ENCODE measurements around the gene PIP5K1B. TPM values are rescaled to one million over a fixed set of nuclear protein-coding genes. Genes with fewer than 3 reads are reported as not detected.

PIP5K1B gene
- total and polyA plus RNA-seq, 2 donors = 0.94 to 1.2 TPM

DNA sequence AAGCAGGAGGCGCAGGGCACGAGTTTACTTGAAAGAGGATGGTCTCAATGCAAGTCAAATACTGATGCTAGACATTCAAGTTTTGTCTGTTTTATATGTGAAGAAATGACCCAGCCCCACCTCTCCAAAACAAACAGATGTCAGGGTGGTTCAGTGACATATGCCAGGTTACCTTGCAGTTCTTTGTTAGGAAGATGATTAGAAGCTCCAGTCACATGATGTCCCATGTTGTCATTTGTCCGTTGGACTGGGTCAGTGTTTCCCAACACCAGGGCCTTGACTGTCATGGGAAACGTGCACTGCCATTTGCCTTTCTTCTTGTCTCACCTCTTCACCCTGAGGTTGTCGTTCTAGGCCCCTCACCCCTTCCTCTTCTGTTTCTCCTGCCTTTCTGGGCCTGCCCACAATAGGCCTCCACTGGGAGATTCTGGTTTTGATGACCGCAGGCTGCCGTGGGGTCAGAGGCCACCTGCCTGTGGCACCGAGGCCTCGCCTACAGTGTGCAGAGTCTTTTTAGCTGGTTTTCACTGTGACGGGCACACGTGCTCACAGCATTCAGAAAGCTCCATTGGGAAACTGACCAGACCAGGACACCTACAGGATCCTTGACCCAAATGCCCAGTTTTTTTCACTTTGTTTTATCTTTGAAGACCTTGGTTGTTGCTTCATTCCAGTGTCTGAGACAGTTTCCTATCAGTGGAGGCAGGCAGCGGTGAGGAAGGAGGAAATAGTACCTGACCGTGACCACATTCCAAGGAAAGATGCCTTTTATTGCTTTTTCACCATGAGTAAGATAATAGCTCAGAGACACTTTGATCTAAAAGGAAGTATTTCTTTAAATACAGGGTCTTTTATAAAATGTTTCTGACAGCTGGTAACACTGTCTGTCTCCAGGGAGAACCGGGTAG lies 123.1 kb downstream of the PIP5K1B start:
- Histone ChIP-seq H3K4me1 (ENCODE audit: control insufficient read depth in 2 of 2, insufficient read depth in 2 of 2, low read length in 2 of 2) (no peaks in the 10 kb centered on the region), H3K36me3 (ENCODE audit: control insufficient read depth in 2 of 2, insufficient read depth in 2 of 2, low read length in 1 of 2) (no peaks in the 10 kb centered on the region), H3K9me3 (ENCODE audit: control insufficient read depth in 2 of 2, insufficient read depth in 1 of 2, low read length in 1 of 2) (no peaks in the 10 kb centered on the region), H3K4me3 (ENCODE audit: low read length in 2 of 2) (no peak overlapping the region), H3K27ac (ENCODE audit: low read depth in 1 of 2, low read length in 1 of 2) (no peak overlapping the region), H3K27me3 (ENCODE audit: control insufficient read depth in 2 of 2, insufficient read depth in 1 of 2, low read length in 1 of 2) (no peaks in the 10 kb centered on the region)
- 96% methylated on average over 14 of the region's 14 CpGs for WGBS
- DNase-seq (ENCODE audit: low read depth in 6 of 9, low spot score in 9 of 9) = no peak

DNA sequence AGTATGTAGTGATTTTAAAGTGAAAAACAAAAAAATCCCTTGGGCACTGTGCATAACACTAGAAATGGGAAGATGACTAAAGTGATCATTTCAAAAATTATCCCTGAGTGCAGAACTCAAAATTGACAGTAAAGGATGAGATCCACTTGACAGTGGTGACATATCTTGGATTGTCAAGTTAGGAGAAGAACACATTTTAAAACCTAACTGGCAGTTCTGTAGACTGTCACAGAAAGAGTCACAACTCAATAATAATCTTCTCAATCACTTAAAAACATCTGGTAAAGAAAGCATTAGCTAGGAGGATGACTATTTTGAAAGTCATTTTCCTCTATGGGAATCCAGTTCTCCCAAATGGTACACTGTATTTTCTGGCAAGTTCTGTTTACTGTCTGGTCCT lies 127.1 kb downstream of the PIP5K1B start:
- Histone ChIP-seq H3K4me1 (ENCODE audit: control insufficient read depth in 2 of 2, insufficient read depth in 2 of 2, low read length in 2 of 2) (no peaks in the 10 kb centered on the region), H3K27me3 (ENCODE audit: control insufficient read depth in 2 of 2, insufficient read depth in 1 of 2, low read length in 1 of 2) (no peaks in the 10 kb centered on the region), H3K4me3 (ENCODE audit: low read length in 2 of 2) (no peak overlapping the region), H3K9me3 (ENCODE audit: control insufficient read depth in 2 of 2, insufficient read depth in 1 of 2, low read length in 1 of 2) (no peaks in the 10 kb centered on the region), H3K36me3 (ENCODE audit: control insufficient read depth in 2 of 2, insufficient read depth in 2 of 2, low read length in 1 of 2) (no peaks in the 10 kb centered on the region), H3K27ac (ENCODE audit: low read depth in 1 of 2, low read length in 1 of 2) (no peak overlapping the region)
- no peak for DNase-seq (ENCODE audit: low read depth in 6 of 9, low spot score in 9 of 9)

DNA sequence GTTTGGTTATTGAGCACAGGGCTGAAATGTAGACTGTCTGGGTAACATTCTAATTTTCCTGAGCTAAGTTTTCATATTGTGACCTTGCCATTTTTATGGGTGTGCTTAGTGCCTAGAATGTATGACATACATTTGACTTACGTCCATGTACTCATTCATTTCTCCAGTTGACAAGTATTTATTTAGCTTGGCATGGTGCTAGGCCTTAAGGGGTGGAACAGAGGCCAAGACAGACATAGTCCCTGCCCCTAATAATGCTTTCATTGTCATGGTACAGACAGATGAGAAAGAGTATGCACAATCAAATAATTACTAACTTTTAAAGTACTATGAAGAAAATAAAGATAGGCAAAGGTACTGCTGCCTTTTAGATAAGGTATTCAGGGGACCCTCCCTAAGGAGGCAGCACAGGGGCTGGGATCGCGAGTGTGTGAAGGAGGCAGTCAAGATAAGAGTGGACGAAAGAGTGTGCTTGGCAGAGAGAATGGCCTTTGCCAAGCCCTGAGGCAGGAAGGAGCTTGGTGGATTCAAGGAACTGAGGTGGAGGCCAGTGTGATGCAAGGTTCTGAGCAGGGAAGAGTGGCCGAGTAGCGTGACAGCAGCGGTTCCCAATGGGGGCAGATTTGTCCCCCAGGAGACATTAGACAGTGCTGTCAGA lies 128.0 kb downstream of the PIP5K1B start:
- Histone ChIP-seq H3K36me3 (ENCODE audit: control insufficient read depth in 2 of 2, insufficient read depth in 2 of 2, low read length in 1 of 2) (no peaks in the 10 kb centered on the region), H3K4me1 (ENCODE audit: control insufficient read depth in 2 of 2, insufficient read depth in 2 of 2, low read length in 2 of 2) (no peaks in the 10 kb centered on the region), H3K9me3 (ENCODE audit: control insufficient read depth in 2 of 2, insufficient read depth in 1 of 2, low read length in 1 of 2) (no peaks in the 10 kb centered on the region), H3K27ac (ENCODE audit: low read depth in 1 of 2, low read length in 1 of 2) (no peak overlapping the region), H3K4me3 (ENCODE audit: low read length in 2 of 2) (no peak overlapping the region), H3K27me3 (ENCODE audit: control insufficient read depth in 2 of 2, insufficient read depth in 1 of 2, low read length in 1 of 2) (no peaks in the 10 kb centered on the region)
- WGBS = 96% methylated on average over 7 of the region's 7 CpGs
- DNase-seq (ENCODE audit: low read depth in 6 of 9, low spot score in 9 of 9) = no peak

DNA sequence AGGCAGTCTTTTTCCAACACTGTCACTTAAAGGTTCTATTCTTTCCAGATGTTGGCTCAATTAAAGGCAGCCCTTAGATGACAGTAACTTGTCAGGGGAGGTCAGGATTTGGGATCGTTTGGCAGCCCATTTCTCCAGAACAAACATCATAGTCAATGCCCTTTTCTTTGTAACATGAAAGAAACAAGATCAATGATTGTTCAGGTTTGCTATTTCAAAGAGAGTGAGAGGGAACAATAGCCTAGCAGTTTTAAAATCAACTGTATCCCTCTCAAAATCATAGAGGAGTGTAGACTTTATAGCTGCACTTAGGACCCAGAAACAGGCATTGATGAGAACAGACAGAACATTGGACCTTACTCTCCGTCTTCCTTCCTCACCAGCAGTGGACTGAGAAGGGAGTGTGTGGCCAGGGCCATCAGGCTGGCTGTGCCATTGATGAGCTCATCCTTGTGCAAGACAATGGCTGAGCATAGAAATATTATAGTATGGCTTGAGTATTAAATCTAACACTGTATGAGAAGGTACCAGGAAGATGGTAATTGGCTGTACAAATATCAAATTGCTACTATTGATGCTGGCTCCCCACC lies 130.0 kb downstream of the PIP5K1B start:
- WGBS = 90% methylated on average over 2 of the region's 2 CpGs
- Histone ChIP-seq H3K9me3 (ENCODE audit: control insufficient read depth in 2 of 2, insufficient read depth in 1 of 2, low read length in 1 of 2) (no peaks in the 10 kb centered on the region), H3K27me3 (ENCODE audit: control insufficient read depth in 2 of 2, insufficient read depth in 1 of 2, low read length in 1 of 2) (no peaks in the 10 kb centered on the region), H3K4me1 (ENCODE audit: control insufficient read depth in 2 of 2, insufficient read depth in 2 of 2, low read length in 2 of 2) (no peaks in the 10 kb centered on the region), H3K4me3 (ENCODE audit: low read length in 2 of 2) (no peak overlapping the region), H3K27ac (ENCODE audit: low read depth in 1 of 2, low read length in 1 of 2) (no peak overlapping the region), H3K36me3 (ENCODE audit: control insufficient read depth in 2 of 2, insufficient read depth in 2 of 2, low read length in 1 of 2) (no peaks in the 10 kb centered on the region)
- DNase-seq (ENCODE audit: low read depth in 6 of 9, low spot score in 9 of 9) = no peak

DNA sequence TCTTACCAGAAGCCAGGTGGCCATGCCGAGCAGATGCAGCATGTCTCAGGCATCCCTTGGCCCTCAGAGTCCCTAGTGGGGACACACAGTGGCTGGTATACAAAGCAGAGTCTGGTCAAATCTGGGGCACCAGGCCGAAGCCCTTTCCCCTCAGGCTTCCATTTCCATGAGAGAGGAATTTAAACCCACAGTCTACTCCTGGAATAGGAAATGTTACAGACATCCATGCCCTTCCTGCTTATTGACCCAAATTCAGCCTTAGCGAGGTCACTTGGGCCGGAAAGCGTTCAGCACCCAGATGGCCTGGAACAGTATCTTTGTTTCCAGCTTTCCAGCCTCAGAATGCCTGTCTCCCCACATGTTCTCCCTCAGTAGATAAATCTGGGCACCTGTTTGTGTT lies 131.7 kb downstream of the PIP5K1B start:
- Histone ChIP-seq H3K27me3 (ENCODE audit: control insufficient read depth in 2 of 2, insufficient read depth in 1 of 2, low read length in 1 of 2) (no peaks in the 10 kb centered on the region), H3K9me3 (ENCODE audit: control insufficient read depth in 2 of 2, insufficient read depth in 1 of 2, low read length in 1 of 2) (no peaks in the 10 kb centered on the region), H3K4me3 (ENCODE audit: low read length in 2 of 2) (no peak overlapping the region), H3K27ac (ENCODE audit: low read depth in 1 of 2, low read length in 1 of 2) (no peak overlapping the region), H3K4me1 (ENCODE audit: control insufficient read depth in 2 of 2, insufficient read depth in 2 of 2, low read length in 2 of 2) (no peaks in the 10 kb centered on the region), H3K36me3 (ENCODE audit: control insufficient read depth in 2 of 2, insufficient read depth in 2 of 2, low read length in 1 of 2) (no peaks in the 10 kb centered on the region)
- 94% methylated on average over 5 of the region's 5 CpGs for WGBS
- no peak for DNase-seq (ENCODE audit: low read depth in 6 of 9, low spot score in 9 of 9)

DNA sequence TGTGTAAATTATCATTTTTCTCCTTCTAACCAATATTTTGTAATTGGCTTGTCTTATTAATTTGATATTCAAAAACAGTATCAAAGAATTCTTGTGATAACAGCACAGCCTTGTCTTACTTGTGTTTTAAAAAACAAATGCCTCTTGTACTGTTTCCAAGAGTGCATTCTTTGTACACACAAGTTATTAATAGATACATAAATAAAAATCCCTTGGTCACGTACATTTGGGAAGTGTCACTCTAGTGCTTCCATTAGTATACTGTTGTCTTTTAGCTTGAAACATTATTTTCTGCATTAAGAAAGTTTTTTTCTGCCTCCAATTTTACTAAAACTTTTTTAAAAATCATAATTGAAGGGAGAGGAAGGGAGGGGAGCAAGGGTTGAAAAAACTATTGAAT lies 133.2 kb downstream of the PIP5K1B start:
- no peaks in the 10 kb centered on the region for H3K9me3 ChIP-seq (ENCODE audit: control insufficient read depth in 2 of 2, insufficient read depth in 1 of 2, low read length in 1 of 2)
- no peaks in the 10 kb centered on the region for H3K4me1 ChIP-seq (ENCODE audit: control insufficient read depth in 2 of 2, insufficient read depth in 2 of 2, low read length in 2 of 2)
- no peaks in the 10 kb centered on the region for H3K36me3 ChIP-seq (ENCODE audit: control insufficient read depth in 2 of 2, insufficient read depth in 2 of 2, low read length in 1 of 2)
- H3K27me3 ChIP-seq (ENCODE audit: control insufficient read depth in 2 of 2, insufficient read depth in 1 of 2, low read length in 1 of 2) = no peaks in the 10 kb centered on the region
- no peak for DNase-seq (ENCODE audit: low read depth in 6 of 9, low spot score in 9 of 9)
- H3K4me3 ChIP-seq (ENCODE audit: low read length in 2 of 2) = no peak overlapping the region
- no peak overlapping the region for H3K27ac ChIP-seq (ENCODE audit: low read depth in 1 of 2, low read length in 1 of 2)
- 92% methylated on average over 1 of the region's 1 CpG for WGBS

DNA sequence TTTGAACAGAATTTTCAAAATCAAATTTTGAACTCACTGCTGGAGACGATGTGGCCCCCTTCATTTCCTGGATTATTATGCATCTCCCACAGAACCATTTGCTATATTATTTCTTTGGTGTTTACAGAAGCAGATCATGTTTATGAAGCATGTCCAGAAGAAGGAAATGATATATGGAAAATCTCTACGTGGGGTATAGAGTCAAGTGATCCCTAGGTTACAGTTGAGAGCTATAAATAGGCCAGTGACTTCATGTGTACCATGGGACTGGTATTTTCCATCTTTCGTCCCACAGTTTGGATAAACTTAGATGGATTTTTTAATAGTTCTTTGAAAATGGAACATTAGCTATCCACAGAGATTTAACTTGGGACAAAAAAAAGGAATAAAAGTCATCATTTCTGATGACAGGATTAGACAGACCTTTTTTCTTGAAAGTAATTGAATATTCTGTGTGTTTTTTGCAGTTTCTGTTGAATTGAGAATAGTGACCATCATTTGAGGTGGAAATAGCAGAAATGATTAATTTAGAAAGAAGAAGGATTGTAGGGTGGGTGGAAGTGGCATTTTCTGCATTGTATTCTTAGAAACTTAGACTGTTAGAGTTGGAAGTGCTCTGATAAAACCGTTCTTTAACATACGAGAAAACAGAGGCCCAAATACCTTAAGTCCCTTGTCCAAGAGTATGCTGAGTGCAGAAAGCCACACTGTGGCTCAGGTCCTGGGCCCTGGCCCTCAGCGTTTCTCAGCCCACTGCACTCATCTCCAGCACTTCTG lies 136.4 kb downstream of the PIP5K1B start:
- no peak for DNase-seq (ENCODE audit: low read depth in 6 of 9, low spot score in 9 of 9)
- Histone ChIP-seq H3K9me3 (ENCODE audit: control insufficient read depth in 2 of 2, insufficient read depth in 1 of 2, low read length in 1 of 2) (no peaks in the 10 kb centered on the region), H3K4me1 (ENCODE audit: control insufficient read depth in 2 of 2, insufficient read depth in 2 of 2, low read length in 2 of 2) (no peaks in the 10 kb centered on the region), H3K27ac (ENCODE audit: low read depth in 1 of 2, low read length in 1 of 2) (no peak overlapping the region), H3K36me3 (ENCODE audit: control insufficient read depth in 2 of 2, insufficient read depth in 2 of 2, low read length in 1 of 2) (no peaks in the 10 kb centered on the region), H3K27me3 (ENCODE audit: control insufficient read depth in 2 of 2, insufficient read depth in 1 of 2, low read length in 1 of 2) (no peaks in the 10 kb centered on the region), H3K4me3 (ENCODE audit: low read length in 2 of 2) (no peak overlapping the region)
- 84% methylated on average over 6 of the region's 6 CpGs for WGBS

DNA sequence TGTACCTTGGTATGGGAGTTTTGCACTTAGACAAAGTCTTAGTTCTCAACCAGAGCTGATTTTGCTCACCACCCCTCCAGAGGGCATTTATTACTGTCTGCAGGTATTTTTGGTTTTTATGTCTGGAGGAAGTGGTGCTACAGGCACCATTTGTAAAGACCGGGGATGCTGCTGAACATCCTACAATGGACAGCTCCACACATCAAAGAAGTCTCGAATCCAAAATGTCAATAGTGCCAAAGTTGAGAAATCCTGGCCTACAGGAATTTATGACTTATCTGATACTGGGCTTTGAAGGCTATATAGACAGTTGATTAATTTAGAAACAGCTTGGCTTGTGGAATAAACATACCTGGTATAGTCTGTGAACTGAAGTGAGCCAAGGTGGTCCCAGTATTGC lies 137.5 kb downstream of the PIP5K1B start:
- no peaks in the 10 kb centered on the region for H3K36me3 ChIP-seq (ENCODE audit: control insufficient read depth in 2 of 2, insufficient read depth in 2 of 2, low read length in 1 of 2)
- H3K9me3 ChIP-seq (ENCODE audit: control insufficient read depth in 2 of 2, insufficient read depth in 1 of 2, low read length in 1 of 2) = no peaks in the 10 kb centered on the region
- no peaks in the 10 kb centered on the region for H3K4me1 ChIP-seq (ENCODE audit: control insufficient read depth in 2 of 2, insufficient read depth in 2 of 2, low read length in 2 of 2)
- WGBS = 93% methylated on average over 2 of the region's 2 CpGs
- H3K27me3 ChIP-seq (ENCODE audit: control insufficient read depth in 2 of 2, insufficient read depth in 1 of 2, low read length in 1 of 2) = no peaks in the 10 kb centered on the region
- DNase-seq (ENCODE audit: low read depth in 6 of 9, low spot score in 9 of 9) = no peak
- H3K27ac ChIP-seq (ENCODE audit: low read depth in 1 of 2, low read length in 1 of 2) = no peak overlapping the region
- no peak overlapping the region for H3K4me3 ChIP-seq (ENCODE audit: low read length in 2 of 2)

DNA sequence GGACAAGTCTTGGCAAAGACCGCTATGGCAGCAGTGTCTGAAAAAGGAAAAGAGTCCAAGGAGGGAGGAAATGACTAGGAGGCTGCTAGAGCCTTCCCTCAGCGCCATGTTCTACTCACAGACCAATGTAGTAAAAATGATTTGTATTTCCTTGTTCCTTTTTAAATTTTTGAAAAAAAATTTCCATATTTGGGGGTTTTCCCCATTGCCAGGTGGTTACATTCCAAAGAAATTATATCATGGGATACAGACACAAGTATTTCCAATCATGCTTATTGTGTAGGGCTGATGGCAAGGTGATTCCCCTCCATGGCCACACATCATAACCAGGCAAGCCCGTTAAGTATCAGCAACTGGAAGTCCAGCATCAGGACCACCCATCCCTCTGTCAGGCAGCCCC lies 138.2 kb downstream of the PIP5K1B start:
- no peaks in the 10 kb centered on the region for H3K27me3 ChIP-seq (ENCODE audit: control insufficient read depth in 2 of 2, insufficient read depth in 1 of 2, low read length in 1 of 2)
- H3K27ac ChIP-seq (ENCODE audit: low read depth in 1 of 2, low read length in 1 of 2) = no peak overlapping the region
- H3K4me3 ChIP-seq (ENCODE audit: low read length in 2 of 2) = no peak overlapping the region
- H3K4me1 ChIP-seq (ENCODE audit: control insufficient read depth in 2 of 2, insufficient read depth in 2 of 2, low read length in 2 of 2) = no peaks in the 10 kb centered on the region
- no peak for DNase-seq (ENCODE audit: low read depth in 6 of 9, low spot score in 9 of 9)
- no peaks in the 10 kb centered on the region for H3K36me3 ChIP-seq (ENCODE audit: control insufficient read depth in 2 of 2, insufficient read depth in 2 of 2, low read length in 1 of 2)
- H3K9me3 ChIP-seq (ENCODE audit: control insufficient read depth in 2 of 2, insufficient read depth in 1 of 2, low read length in 1 of 2) = no peaks in the 10 kb centered on the region
- 62% methylated on average over 3 of the region's 3 CpGs for WGBS

All from thymus (tissue), 11 donors.